GM21528 (cell line): ENCODE measurements around the gene PHC2.
"Not testable (repeated sequence)": the region's sequence is repeated elsewhere in the genome, so short reads cannot be mapped to it uniquely, and the experiment has no call there.

Experiments
- ATAC-seq: cut with Tn5 transposase; IDR thresholded peaks from one replicate; pipeline ENCODE4 v1.9.1; 2021; ENCODE audit warnings: mild to moderate bottlenecking, moderate library complexity; ENCODE audit not compliant: unreplicated experiment, low FRiP score

PHC2 gene

GRCh38 chr1:33320619-33321165 is 110.2 kb downstream of the PHC2 start, which contains the start of gene A3GALT2:
TSS of gene A3GALT2 (minus strand) at chr1:33321098. CDS start at chr1:33321098, 0 bp downstream.
- ATAC-seq: no peak

- ATAC-seq: no peak
These were observed 110.8 kb downstream of the PHC2 start for GRCh38 chr1:33319949-33320618.

GRCh38 chr1:33319186-33319948 is 111.5 kb downstream of the PHC2 start:
- no peak for ATAC-seq

GRCh38 chr1:33317946-33318345 is 112.9 kb downstream of the PHC2 start:
- no peak for ATAC-seq

GRCh38 chr1:33317354-33317753 is 113.5 kb downstream of the PHC2 start:
- ATAC-seq: no peak

- no peak for ATAC-seq
These were observed 114.3 kb downstream of the PHC2 start for GRCh38 chr1:33316601-33317000.

GRCh38 chr1:33314416-33314815 is 116.5 kb downstream of the PHC2 start:
- no peak for ATAC-seq

- ATAC-seq: no peak
These were observed 118.5 kb downstream of the PHC2 start for GRCh38 chr1:33312413-33312749.

- no peak for ATAC-seq
These were observed 119.0 kb downstream of the PHC2 start for GRCh38 chr1:33311706-33312412.

- no peak for ATAC-seq
These were observed 120.2 kb downstream of the PHC2 start for GRCh38 chr1:33310702-33311101.

GRCh38 chr1:33309351-33309750 is 121.5 kb downstream of the PHC2 start:
- not testable (repeated sequence) for ATAC-seq

GRCh38 chr1:33307494-33307864 is 123.4 kb downstream of the PHC2 start:
- no peak for ATAC-seq

GRCh38 chr1:33306653-33307493 is 124.0 kb downstream of the PHC2 start:
- no peak for ATAC-seq

- ATAC-seq: no peak
These were observed 124.9 kb downstream of the PHC2 start for GRCh38 chr1:33305816-33306652.

- no peak for ATAC-seq
These were observed 125.9 kb downstream of the PHC2 start for GRCh38 chr1:33305016-33305415.

GRCh38 chr1:33302325-33302724 is 128.6 kb downstream of the PHC2 start:
- ATAC-seq: no peak

- ATAC-seq: no peak
These were observed 129.5 kb downstream of the PHC2 start for GRCh38 chr1:33301273-33301984.

GRCh38 chr1:33300673-33301072 is 130.2 kb downstream of the PHC2 start:
- ATAC-seq: no peak
